Natural killer cell (primary cell): Measurements from ENCODE around the gene STARD4. TPM values are rescaled to one million over a fixed set of nuclear protein-coding genes. Genes with fewer than 3 reads are reported as not detected.
A peak's percentile ranks its signal among the peaks of the same experiment; 100 is the strongest.

Experiments used
- ATAC-seq, 3 donors: fragments of 150-1000 bp in 2 of 3; fragments of 200-7000 bp in 1 of 3; cut with Tn5 transposase; 1 replicate in 1 of 3; 2 replicates in 2 of 3; pipeline ENCODE4 v1.10.0; 2021; ENCODE audit warnings: mild to moderate bottlenecking in 2 of 3, moderate library complexity in 2 of 3
- DNase-seq, 2 donors: peaks; one replicate each; pipeline versions ENCODE4 v3.0.0 to v3.0.0-alpha.2; 2013 to 2021; ENCODE audit warnings: mixed read lengths in 1 of 2
- H3K27ac ChIP-seq: one replicate; pipeline ENCODE4 v1.5.1; 2013; ENCODE audit warnings: mild to moderate bottlenecking, low read length
- H3K27me3 ChIP-seq: one replicate; pipeline ENCODE4 v1.6.1; 2013; ENCODE audit warnings: low read length; ENCODE audit not compliant: control insufficient read depth, insufficient read depth
- H3K36me3 ChIP-seq: one replicate; pipeline ENCODE4 v1.6.1; 2013; ENCODE audit warnings: low read length; ENCODE audit not compliant: control insufficient read depth, insufficient read depth
- H3K4me1 ChIP-seq: one replicate; pipeline ENCODE4 v1.6.1; 2013; ENCODE audit warnings: low read length; ENCODE audit not compliant: control insufficient read depth, insufficient read depth
- H3K4me3 ChIP-seq: one replicate; pipeline ENCODE4 v1.5.1; 2013; ENCODE audit warnings: low read length
- H3K9me3 ChIP-seq: one replicate; pipeline ENCODE4 v1.6.1; 2013; ENCODE audit warnings: low read length; ENCODE audit not compliant: control insufficient read depth, insufficient read depth
- H3K27ac Mint-ChIP-seq, 2 donors: one replicate each; pipeline ENCODE4 v1.8.0; 2022; ENCODE audit warnings: mild to moderate bottlenecking in 2 of 2, mixed read lengths in 2 of 2, moderate library complexity in 1 of 2
- H3K27me3 Mint-ChIP-seq, 2 donors: one replicate each; pipeline ENCODE4 v1.8.0; 2022; ENCODE audit warnings: low read depth in 2 of 2, mixed read lengths in 2 of 2
- H3K36me3 Mint-ChIP-seq: one replicate; pipeline ENCODE4 v1.8.0; 2022; ENCODE audit warnings: mixed read lengths
- H3K4me1 Mint-ChIP-seq, 2 donors: one replicate each; pipeline ENCODE4 v1.8.0; 2022; ENCODE audit warnings: mixed read lengths in 2 of 2
- H3K4me3 Mint-ChIP-seq: one replicate; pipeline ENCODE4 v1.8.0; 2022; ENCODE audit warnings: mild to moderate bottlenecking, moderate library complexity, mixed read lengths
- H3K9me3 Mint-ChIP-seq, 2 donors: one replicate each; pipeline ENCODE4 v1.8.0; 2022; ENCODE audit warnings: mixed read lengths in 2 of 2
- CTCF ChIP-seq: fragments of 200-600 bp; IDR thresholded peaks from one replicate; pipeline ENCODE4 v1.8.0; 2022; ENCODE audit warnings: antibody characterized with exemption
- WGBS: methylation state at CpG from one replicate; pipeline ENCODE4 v1.1.7; 2013; ENCODE audit warnings: missing lambda C conversion rate; ENCODE audit not compliant: insufficient coverage; 5-methylcytosine and 5-hydroxymethylcytosine counted together
- intact Hi-C: fragments of 100-400 bp; cut with micrococcal nuclease; formaldehyde crosslinking; loops from one replicate; pipeline ENCODE4 v1.14.2; 2022
- total RNA-seq, 4 donors: library from RNA; stranded (reverse); fragments of 120-200 nt in 1 of 4; gene quantifications; one replicate each; pipeline versions ENCODE4 v1.2.3 to v1.2.4, GENCODE V29; 2013 to 2022

Gene STARD4
- total RNA-seq, 3 donors from 2014 or later (not counting 1 experiment from before 2014, with no cell fraction given) = 53.3 to 90.2 (median 53.6) TPM

GRCh38 chr5:111511174-111511830, 1.0 kb downstream of the STARD4 start:
- DNase-seq (no peak), ATAC-seq (no peak)
- no peaks in the 10 kb centered on the region for H3K27me3 Mint-ChIP-seq
- peaks cover 62 to 74% of the 10 kb centered on the region in 2 donors for H3K4me1 Mint-ChIP-seq
- H3K36me3 Mint-ChIP-seq = no peaks in the 10 kb centered on the region
- peak overlapping the region; percentile 98 for H3K4me3 Mint-ChIP-seq
- intact Hi-C loops = no loop called here
- TF ChIP-seq CTCF = no peak
- H3K27me3 ChIP-seq = no peaks in the 10 kb centered on the region
- peaks cover 10% of the 10 kb centered on the region for H3K4me1 ChIP-seq
- H3K4me3 ChIP-seq = peak overlapping the region; percentile 98
- H3K36me3 ChIP-seq = no peaks in the 10 kb centered on the region
- H3K27ac ChIP-seq = peak overlapping the region; percentile 92
- WGBS = 13% methylated on average over 2 of the region's 2 CpGs
- no peaks in the 10 kb centered on the region for H3K9me3 Mint-ChIP-seq
- H3K9me3 ChIP-seq = no peaks in the 10 kb centered on the region
- peak overlapping the region; percentile 90 to 97 for H3K27ac Mint-ChIP-seq

GRCh38 chr5:111509119-111509518, 3.2 kb downstream of the STARD4 start:
- intact Hi-C loops = no loop called here
- Mint-ChIP-seq H3K9me3 (no peaks in the 10 kb centered on the region), H3K4me1 (peaks cover 62 to 79% of the 10 kb centered on the region in 2 donors), H3K36me3 (no peaks in the 10 kb centered on the region), H3K27me3 (no peaks in the 10 kb centered on the region), H3K4me3 (no peak overlapping the region), H3K27ac (peak overlapping the region; percentile 90 to 97)
- Histone ChIP-seq H3K9me3 (no peaks in the 10 kb centered on the region), H3K27me3 (no peaks in the 10 kb centered on the region), H3K36me3 (peaks cover 2% of the 10 kb centered on the region), H3K27ac (no peak overlapping the region), H3K4me1 (peaks cover 10% of the 10 kb centered on the region), H3K4me3 (no peak overlapping the region)
- no peak for TF ChIP-seq CTCF
- DNase-seq = no peak
- no peak for ATAC-seq
- WGBS = no CpG with 5 or more reads among the region's 1 CpG

- Mint-ChIP-seq H3K27me3 (no peaks in the 10 kb centered on the region), H3K4me1 (peaks cover 47 to 60% of the 10 kb centered on the region in 2 donors), H3K27ac (peak overlapping the region; percentile 56 to 62), H3K4me3 (no peak overlapping the region), H3K36me3 (no peaks in the 10 kb centered on the region), H3K9me3 (no peaks in the 10 kb centered on the region)
- intact Hi-C loops = no loop called here
- TF ChIP-seq CTCF = no peak
- DNase-seq (no peak), ATAC-seq (no peak)
- peaks cover 2% of the 10 kb centered on the region for H3K36me3 ChIP-seq
- H3K27ac ChIP-seq = no peak overlapping the region
- WGBS = 81% methylated on average over 2 of the region's 4 CpGs
- H3K27me3 ChIP-seq = no peaks in the 10 kb centered on the region
- peaks cover 6% of the 10 kb centered on the region for H3K4me1 ChIP-seq
- no peak overlapping the region for H3K4me3 ChIP-seq
- no peaks in the 10 kb centered on the region for H3K9me3 ChIP-seq
These were observed 5.1 kb downstream of the STARD4 start for GRCh38 chr5:111507276-111507675.

- WGBS = 96% methylated on average over 1 of the region's 1 CpG
- TF ChIP-seq CTCF = no peak
- Histone ChIP-seq H3K9me3 (no peaks in the 10 kb centered on the region), H3K36me3 (peaks cover 11% of the 10 kb centered on the region), H3K4me3 (no peak overlapping the region), H3K27ac (no peak overlapping the region), H3K4me1 (no peaks in the 10 kb centered on the region), H3K27me3 (no peaks in the 10 kb centered on the region)
- Mint-ChIP-seq H3K27ac (peak overlapping the region; percentile 10 to 41), H3K36me3 (no peaks in the 10 kb centered on the region), H3K9me3 (no peaks in the 10 kb centered on the region), H3K4me1 (peaks cover 30 to 41% of the 10 kb centered on the region in 2 donors), H3K4me3 (no peak overlapping the region), H3K27me3 (no peaks in the 10 kb centered on the region)
- ATAC-seq (no peak), DNase-seq (no peak)
- intact Hi-C loops = no loop called here
These were observed 7.2 kb downstream of the STARD4 start for GRCh38 chr5:111505096-111505495.
